GM11168 (cell line): ENCODE results near the gene MICAL3.
"Not testable (repeated sequence)": the region's sequence is repeated elsewhere in the genome, so short reads cannot be mapped to it uniquely, and the experiment has no call there.

Experiments used
- in situ Hi-C: fragments of 300-500 bp; cut with MboI; formaldehyde crosslinking; loops from one replicate; pipeline ENCODE4 v1.12.0; 2022; ENCODE audit warnings: low sequenced_read_pairs; ENCODE audit not compliant: unreplicated experiment

Gene MICAL3, protein sequence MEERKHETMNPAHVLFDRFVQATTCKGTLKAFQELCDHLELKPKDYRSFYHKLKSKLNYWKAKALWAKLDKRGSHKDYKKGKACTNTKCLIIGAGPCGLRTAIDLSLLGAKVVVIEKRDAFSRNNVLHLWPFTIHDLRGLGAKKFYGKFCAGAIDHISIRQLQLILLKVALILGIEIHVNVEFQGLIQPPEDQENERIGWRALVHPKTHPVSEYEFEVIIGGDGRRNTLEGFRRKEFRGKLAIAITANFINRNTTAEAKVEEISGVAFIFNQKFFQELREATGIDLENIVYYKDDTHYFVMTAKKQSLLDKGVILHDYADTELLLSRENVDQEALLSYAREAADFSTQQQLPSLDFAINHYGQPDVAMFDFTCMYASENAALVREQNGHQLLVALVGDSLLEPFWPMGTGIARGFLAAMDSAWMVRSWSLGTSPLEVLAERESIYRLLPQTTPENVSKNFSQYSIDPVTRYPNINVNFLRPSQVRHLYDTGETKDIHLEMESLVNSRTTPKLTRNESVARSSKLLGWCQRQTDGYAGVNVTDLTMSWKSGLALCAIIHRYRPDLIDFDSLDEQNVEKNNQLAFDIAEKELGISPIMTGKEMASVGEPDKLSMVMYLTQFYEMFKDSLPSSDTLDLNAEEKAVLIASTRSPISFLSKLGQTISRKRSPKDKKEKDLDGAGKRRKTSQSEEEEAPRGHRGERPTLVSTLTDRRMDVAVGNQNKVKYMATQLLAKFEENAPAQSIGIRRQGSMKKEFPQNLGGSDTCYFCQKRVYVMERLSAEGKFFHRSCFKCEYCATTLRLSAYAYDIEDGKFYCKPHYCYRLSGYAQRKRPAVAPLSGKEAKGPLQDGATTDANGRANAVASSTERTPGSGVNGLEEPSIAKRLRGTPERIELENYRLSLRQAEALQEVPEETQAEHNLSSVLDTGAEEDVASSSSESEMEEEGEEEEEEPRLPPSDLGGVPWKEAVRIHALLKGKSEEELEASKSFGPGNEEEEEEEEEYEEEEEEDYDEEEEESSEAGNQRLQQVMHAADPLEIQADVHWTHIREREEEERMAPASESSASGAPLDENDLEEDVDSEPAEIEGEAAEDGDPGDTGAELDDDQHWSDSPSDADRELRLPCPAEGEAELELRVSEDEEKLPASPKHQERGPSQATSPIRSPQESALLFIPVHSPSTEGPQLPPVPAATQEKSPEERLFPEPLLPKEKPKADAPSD (N-terminal part only)

DNA sequence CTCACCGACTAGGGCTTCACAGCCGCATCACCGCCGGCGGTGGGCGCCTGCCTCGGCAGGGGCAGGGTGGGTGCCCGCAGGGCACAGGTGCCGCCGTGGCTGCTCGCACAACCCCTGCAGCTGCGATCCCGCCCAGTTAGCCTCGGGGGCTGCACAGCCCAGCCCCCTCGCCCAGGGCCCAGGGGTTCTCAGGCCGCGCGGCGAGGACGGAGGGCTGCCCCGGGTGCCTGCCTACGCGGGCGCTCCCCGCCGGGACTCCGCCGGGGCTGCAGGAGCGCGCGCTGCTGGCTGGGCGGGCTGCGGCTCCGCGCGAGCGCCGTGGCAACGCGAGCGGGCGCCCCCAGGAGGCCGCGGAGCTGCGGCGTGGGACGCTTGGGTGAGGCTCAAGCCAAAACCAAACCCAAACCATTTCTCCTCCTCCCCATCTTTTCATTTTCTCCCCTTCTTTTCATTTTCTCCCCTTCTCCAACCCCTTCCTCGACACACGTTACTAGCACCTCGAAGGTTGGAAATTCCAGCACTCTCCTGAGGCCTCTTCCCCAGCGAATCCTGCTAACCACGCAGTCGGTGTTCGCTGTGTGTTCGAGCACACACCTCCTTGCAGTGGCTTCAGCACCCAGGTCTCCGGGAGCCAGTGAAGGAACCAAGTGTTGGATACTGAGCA, at the start of gene MICAL3:
TSS of gene MICAL3 (minus strand) at position 286 of the 664 bp plus-strand sequence. CDS start 117,749 bp downstream, outside the sequence.
- in situ Hi-C loops, result no loop called here

DNA sequence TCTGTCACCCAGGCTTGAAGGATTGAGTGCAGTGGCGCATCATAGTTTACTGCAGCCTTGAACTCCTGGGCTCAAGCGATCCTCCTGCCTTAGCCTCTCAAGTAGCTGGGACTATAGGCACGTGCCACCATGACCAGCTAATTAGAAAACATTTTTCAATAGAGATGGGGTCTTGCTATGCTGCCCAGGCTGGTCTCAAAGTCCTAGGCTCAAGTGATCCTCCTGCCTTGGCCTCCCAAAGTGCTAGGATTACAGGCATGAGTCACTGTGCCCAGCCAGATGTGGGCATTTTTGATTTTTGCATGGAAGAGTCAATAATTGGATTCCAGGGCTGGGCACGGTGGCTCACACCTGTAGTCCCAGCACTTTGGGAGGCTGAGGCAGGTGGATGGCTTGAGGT, 49.6 kb upstream of the MICAL3 start:
- in situ Hi-C loops, result loop anchor here (5.0 kb wide), 1 partner anchor 77 kb away; no protein-coding TSS in a partner anchor

DNA sequence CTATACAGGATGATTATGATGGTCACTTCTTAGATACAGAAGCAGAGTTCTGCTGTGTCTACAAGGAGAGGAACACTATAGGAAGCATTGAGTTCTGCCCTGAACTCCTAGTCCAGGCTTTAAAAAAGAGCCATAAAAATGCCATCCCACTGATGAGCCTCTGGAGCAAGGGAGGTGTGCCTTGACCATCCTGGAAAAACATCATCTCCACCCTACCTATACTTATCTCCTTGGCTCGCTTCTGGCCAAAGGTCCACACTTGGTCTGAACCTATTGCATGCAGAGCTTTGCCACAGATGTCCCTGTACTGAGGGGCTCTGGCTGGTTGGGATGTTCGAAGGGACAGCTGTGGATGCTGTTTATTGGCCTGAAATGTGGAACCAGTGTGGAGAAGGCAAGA, 49.1 kb upstream of the MICAL3 start:
- in situ Hi-C loops, result loop anchor here (5.0 kb wide), 1 partner anchor 76 kb away; no protein-coding TSS in a partner anchor

DNA sequence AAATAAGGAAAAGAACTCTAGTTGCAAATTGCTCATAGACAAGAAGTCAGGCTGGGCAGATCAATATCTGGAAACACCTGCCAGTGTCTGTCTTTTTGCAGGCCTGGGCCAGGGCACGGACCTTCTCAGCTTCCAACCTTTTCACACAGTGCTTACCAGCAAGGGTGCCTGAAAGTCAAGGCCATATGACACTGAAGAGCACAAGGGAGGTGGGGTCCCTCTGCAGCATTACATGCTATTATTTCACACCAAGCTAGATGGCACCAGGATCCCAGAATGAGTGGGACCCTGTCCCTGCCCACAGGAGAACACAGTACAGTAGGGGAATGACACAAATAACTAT, 47.6 kb upstream of the MICAL3 start:
- in situ Hi-C loops, result loop anchor here (5.0 kb wide), 1 partner anchor 75 kb away; no protein-coding TSS in a partner anchor

DNA sequence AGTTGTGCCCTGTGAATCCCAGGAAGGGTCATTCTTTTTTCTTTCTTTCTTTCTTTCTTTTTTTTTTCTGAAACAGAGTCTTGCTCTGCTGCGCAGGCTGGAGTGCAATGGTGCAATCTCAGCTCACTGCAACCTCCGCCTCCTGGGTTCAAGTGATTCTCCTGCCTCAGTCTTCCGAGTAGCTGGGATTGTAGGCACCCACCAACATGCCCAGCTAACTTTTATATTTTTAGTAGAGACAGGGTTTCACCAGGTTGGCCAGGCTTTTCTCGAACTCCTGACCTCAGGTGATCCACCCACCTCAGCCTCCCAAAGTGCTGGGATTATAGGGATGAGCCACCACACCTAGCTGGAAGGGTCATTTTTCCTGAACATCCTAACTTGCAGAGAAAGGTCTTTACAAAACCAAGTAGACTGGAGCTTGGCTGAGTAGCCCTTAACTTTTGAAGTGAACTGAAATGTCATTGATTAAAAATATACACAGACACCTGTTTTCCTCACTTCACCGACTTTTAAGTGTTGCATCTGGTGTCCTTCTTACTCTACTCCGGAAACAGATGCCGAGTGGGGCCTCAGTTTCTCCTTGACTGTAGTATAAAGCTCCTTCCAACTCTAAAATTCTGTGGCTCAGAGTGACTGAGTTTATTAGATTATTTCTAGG, 47.1 kb upstream of the MICAL3 start:
- in situ Hi-C loops, result loop anchor here (5.0 kb wide), 1 partner anchor 74 kb away; no protein-coding TSS in a partner anchor

DNA sequence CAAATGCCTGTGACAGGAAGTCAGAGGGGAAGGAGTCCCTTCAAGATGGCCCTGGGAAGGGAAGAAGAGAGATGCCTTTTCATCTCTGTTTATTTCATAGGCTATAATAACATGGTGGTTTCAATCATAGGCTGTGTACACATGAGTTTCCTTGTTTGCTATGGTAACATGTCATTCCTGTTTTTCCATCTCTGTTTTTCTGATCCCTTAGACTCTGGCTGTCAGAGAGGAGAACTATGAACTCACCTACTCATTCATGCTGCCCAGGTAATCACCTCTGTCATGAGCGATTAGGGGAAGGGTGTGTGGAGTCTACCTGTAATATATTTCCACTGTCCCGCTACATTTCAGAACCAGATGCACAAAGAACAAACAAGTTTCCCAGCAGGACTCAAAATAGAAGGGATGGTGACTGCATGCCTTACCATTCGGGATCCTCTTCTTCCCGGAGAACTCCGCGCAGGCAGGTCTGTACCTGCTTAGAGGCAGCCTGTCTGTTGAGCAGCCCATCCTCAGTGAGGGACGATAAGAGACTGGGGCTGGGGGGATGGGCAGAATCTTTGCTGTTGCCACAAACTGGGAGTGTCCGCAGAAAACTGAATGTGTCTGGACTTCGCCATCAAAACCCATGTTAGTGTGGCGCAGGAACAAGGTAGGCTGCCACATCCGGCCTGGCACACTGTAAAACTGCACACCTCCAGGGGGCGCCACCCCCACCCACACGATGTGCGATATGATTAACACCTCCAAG, 46.4 kb upstream of the MICAL3 start:
- in situ Hi-C loops, result loop anchor here (5.0 kb wide), 1 partner anchor 73 kb away; no protein-coding TSS in a partner anchor

DNA sequence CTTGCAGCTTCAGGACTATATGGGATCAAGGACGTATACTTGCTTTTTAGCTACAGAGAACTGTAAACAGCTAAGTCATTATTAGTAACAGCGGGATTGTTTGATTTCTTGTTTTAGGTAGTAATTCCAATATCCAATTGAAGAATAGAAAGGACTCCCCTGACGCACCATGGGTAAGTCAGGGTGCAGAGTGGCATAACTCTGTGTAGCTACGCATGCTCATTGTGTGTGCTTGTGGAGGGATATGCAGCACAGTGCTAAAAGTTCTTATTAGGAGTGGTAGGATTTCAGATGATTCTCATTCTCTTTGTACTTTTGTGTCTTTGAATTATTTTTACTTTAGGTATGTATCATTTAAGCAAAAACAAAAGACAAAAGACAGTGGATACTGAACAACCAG, 45.7 kb upstream of the MICAL3 start:
- in situ Hi-C loops, result loop anchor here (5.0 kb wide), 1 partner anchor 73 kb away; no protein-coding TSS in a partner anchor

DNA sequence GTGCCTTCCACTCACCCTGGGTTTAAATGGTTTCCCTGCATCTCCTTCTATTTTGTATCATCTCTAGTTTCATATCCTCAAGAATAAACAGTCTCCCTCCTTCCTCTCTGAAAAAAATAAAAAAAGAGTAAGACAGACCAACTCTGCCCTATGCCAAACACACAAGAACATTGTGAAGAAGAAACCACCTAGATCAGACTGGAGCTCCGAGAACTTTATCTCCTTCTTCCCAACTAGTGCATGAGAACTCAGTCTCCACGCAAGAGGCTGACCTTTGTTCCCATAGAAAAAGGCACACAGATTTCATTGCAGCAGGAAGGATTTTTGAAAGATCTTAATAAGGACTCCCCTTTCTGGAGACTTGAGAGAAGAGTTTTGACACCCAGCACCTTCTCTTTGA, 44.7 kb upstream of the MICAL3 start:
- in situ Hi-C loops, result loop anchor here (5.0 kb wide), 1 partner anchor 237 kb away; no protein-coding TSS in a partner anchor

DNA sequence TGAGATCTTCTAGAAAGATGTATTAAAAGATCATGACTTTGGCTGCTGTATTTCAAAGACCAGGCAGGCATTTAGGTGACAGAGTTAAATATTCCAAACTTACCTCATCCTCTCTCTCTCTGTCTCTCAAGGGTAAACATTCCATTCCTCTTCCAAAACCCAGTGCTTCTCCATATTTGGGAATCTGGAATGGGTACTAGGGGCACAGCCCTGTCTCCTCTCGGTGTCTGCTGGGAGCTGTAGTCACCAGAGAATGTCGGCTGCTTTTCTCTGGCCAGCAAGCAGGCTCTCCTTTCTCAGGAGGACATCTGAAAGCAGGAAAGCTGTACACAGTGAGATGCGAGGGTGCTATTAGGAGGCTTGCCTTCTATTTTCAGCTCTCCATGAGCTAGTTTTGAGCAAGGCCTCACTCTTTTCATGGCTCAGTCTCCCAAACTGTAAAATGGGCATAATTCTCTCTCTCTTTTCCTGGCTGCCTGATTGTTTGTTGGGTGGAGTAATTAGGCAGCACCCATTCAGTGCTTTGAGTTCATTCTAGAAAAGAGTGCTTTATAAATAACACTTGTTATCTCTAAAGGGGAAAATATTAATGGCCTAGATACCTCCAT, 44.1 kb upstream of the MICAL3 start:
- in situ Hi-C loops, result loop anchor here (5.0 kb wide), 1 partner anchor 236 kb away; no protein-coding TSS in a partner anchor

DNA sequence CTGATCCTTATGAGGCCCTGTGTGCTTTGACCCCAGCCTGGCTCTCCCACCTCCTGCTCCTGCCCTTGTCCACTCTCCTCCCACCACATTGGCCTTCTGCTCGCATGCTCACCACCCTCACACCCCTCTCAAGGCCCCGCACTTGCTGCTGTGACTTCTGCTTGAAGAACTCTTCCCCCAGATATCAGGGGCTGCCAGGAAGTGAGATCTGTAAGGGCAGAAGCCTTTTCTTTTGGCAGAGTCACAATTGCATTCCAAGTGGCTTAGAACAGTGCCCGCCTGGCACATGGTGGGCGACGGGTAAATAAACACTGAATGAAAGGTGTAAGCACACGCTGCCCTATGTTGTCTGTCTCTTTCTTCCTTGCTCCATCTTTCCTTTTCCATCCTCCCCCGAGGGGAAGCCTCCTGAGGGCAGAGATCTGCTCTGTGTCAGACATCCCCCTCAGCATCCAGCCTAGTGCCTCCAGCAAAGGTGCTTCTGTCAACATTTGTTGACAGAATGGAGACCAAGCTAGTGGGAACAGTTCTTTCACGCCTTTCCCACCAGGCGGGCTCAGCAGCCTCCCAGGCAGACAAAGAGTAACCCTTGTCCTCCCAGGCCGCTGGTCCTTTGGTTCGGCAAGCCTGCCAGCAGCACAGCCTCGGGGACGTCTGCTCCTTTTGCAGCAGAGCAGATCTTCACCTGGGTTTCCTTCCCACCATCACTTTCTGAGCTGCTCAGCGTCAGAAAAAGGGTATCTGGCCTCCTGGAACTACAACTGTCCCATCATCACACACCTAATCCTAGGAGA, 43.4 kb upstream of the MICAL3 start:
- in situ Hi-C loops, result loop anchor here (5.0 kb wide), 1 partner anchor 235 kb away; no protein-coding TSS in a partner anchor

DNA sequence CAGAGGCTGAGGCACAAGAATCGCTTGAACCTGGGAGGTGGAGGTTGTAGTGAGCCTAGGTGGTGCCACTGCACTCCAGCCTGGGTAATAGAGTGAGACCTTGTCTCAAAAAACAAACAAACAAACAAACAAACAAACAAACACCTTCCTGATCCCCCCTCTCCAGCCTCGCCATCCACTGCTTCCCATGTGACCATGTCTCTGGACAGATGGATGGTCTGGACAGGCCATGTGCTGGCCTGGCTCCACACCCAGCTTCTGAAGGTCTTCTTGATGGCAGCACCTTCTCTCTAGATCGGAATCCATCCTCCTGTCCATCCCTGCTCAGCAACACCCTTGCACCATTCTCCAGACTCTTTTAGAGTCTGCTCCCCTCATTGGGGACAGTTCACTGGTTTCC, 42.8 kb upstream of the MICAL3 start:
- in situ Hi-C loops, result loop anchor here (5.0 kb wide), 1 partner anchor 235 kb away; no protein-coding TSS in a partner anchor

DNA sequence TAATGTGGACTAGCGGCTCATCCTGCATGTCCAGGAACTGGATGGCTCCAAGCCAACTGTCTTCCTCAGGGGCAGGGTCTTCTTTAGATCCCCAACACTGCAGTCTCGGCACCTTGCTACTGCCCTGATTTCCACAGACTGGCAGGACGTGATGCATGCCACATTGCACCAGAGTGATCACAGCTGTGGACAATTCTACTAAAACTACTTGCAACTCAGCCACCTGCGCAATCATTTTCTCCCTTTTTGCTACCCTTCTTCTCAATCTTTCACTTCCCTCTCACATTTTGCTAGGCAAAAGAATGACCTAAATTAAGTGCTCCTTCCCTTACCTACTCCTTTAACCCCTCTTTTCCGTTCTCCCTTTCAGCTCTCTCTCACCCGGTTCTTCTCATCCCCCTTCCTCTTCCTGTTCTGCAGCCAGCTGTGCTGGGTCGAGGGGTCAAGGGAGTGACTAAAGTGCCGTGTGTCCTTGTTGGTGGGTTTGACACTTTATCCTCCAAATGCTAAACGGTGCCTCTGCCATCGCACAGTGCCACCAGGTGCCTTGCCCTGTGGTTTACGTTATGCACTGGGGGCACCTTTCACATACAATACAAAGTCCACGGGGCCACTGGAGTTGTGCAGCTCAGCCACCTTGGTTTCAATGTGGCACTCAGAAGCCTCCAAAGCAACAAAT, 42.0 kb upstream of the MICAL3 start:
- in situ Hi-C loops, result loop anchor here (5.0 kb wide), 1 partner anchor 234 kb away; no protein-coding TSS in a partner anchor

DNA sequence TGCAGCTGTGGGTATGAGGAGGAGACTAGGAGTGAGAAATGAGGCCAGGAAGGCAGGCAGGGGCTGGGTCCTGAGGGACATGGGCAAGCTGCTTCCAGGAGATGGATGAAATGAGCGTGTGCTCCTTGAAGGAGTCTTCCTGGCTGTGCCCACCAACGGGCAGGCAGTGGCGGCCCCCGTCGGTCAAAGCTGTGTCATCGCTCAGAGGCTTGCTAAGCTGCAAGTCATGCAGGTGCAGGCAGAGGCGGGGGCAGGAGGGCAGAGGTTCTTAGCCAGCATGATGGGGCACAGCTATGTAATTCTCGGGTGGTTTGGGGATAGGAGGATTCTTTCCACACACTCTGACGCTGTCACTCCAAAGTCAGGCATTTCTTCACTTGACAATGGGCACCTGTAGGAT, 40.9 kb upstream of the MICAL3 start:
- in situ Hi-C loops, result loop anchor here (5.0 kb wide), 1 partner anchor 233 kb away; no protein-coding TSS in a partner anchor

DNA sequence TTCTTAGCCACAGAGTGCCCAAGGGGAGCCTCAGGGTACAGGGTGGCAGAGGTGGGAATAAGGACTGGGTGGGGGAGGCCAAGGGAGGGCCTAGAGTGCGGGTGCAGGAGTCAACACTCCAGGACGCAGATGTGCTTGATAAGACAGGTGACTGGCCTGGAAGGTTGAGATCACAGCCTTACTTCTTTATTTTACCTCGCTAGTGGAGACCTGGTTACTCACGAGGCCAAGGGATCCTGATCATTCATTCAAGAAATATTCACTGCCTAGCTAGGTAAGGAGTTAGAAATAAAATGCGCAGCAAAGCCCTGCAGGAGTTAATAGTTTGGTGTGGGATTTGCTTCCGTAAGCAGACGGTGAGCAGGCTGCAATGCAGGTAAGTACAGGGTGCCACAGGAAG, 40.3 kb upstream of the MICAL3 start:
- in situ Hi-C loops, result loop anchor here (5.0 kb wide), 1 partner anchor 232 kb away; no protein-coding TSS in a partner anchor

DNA sequence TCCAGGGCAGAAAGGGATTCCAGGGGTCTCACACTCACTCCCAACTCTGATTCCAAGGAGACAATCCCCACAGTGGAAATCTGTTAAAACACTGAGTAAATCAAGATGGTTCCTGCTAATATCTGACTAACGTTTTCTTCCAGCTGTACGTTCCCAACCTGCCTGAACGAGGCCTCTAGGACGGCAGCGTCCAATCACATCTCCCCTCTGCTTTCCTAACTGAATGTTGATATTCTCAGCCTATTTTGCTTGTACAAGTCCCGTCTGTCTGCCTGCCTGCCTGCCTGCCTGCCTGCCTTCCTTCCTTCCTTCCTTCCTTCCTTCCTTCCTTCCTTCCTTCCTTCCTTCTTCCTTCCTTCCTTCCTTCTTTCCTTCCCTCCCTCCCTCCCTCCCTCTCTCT, 39.4 kb upstream of the MICAL3 start:
- in situ Hi-C loops, result not testable (repeated sequence)

DNA sequence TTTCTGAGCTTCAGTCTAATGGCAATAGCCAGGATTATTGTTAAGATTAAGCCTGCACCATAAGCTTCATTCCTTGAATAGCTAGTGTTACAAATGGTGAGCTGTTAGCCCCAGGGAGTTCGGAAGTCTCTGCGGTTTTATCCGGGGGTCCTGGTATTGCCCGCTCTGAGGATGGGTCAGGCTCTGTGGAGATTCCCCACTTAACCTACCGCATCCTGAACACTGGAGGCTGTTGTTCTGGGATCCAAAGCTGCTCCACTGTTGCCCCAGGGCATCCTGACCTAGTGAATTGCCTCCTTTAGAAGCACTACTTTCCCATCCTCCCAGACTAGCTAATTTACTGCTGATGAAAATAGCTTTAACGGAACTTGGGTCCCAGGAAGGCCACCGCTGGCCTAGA, 38.9 kb upstream of the MICAL3 start:
- in situ Hi-C loops, result no loop called here
